GM12892 (cell line): ENCODE data around the gene PIK3C2G.
"Not testable (repeated sequence)": the region's sequence is repeated elsewhere in the genome, so short reads cannot be mapped to it uniquely, and the experiment has no call there.

Source experiments
- DNase-seq: peaks from one replicate; pipeline ENCODE4 v3.0.0; 2011; ENCODE audit not compliant: insufficient read length
- FAIRE-seq: peaks from 2 replicates; lab custom pipeline; 2011; peaks lifted over from hg19 to GRCh38; lab: Jason Lieb, UNC
- POLR2A ChIP-seq: IDR thresholded peaks from 2 replicates; pipeline ENCODE4 v1.6.1; 2011; ENCODE audit warnings: low read depth, low read length, control low read depth
- POLR2AphosphoS5 ChIP-seq: IDR thresholded peaks from 2 replicates; pipeline ENCODE4 v1.6.1; 2011; ENCODE audit warnings: low read depth, low read length, control low read depth
- TAF1 ChIP-seq: IDR thresholded peaks from 2 replicates; pipeline ENCODE4 v1.6.1; 2011; ENCODE audit warnings: low read depth, mild to moderate bottlenecking, control low read depth, low read length, borderline replicate concordance

Gene PIK3C2G

DNA sequence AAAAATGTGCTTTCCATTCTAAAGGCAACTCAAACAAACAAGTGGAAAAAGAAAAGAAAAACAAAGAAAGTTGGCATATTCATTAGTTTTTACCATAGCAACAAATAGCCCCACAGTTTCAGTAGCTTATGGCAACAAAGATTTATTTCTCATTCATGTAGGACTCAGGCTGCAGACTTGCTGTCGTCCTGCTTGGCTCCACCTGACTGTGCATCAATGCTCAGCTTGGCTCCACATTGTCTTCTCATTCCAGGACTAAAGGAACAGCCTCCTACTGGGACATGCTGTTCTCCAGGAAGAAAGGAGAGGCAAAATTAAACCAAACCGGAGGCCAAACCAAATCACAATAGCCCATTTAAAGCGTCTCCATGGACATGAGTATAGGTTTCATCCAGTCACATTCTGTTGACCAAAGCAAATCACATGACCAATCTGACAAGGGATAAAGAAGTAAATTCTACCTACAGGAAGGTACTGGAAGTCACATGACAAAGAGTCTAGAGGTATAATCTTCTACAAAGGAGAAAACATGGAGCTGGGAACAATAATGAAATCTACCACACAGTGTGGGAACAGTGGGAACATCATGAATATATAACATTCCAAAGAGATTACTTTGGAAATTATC, 222.5 kb downstream of the PIK3C2G start:
- TF ChIP-seq POLR2AphosphoS5 (no peak), POLR2A (no peak), TAF1 (no peak)
- no peak for DNase-seq
- FAIRE-seq, result no peak

- DNase-seq, result no peak
- no peak for FAIRE-seq
- no peak for TF ChIP-seq TAF1
- no peak for TF ChIP-seq POLR2A
- no peak for TF ChIP-seq POLR2AphosphoS5
Observed at GRCh38 chr12:18486036-18486435, 224.7 kb downstream of the PIK3C2G start.

- no peak for DNase-seq
- FAIRE-seq, result no peak
- no peak for TF ChIP-seq POLR2AphosphoS5
- TF ChIP-seq TAF1, result no peak
- TF ChIP-seq POLR2A, result no peak
Observed at GRCh38 chr12:18487509-18487908, 226.2 kb downstream of the PIK3C2G start.

GRCh38 chr12:18492372-18493025, 231.2 kb downstream of the PIK3C2G start:
- DNase-seq (no peak), FAIRE-seq (no peak)
- TF ChIP-seq TAF1 (no peak), POLR2A (no peak)

- no peak for DNase-seq
- TF ChIP-seq POLR2AphosphoS5 (no peak), POLR2A (no peak), TAF1 (no peak)
- FAIRE-seq, result no peak
Observed at GRCh38 chr12:18496156-18496555, 234.8 kb downstream of the PIK3C2G start.

DNA sequence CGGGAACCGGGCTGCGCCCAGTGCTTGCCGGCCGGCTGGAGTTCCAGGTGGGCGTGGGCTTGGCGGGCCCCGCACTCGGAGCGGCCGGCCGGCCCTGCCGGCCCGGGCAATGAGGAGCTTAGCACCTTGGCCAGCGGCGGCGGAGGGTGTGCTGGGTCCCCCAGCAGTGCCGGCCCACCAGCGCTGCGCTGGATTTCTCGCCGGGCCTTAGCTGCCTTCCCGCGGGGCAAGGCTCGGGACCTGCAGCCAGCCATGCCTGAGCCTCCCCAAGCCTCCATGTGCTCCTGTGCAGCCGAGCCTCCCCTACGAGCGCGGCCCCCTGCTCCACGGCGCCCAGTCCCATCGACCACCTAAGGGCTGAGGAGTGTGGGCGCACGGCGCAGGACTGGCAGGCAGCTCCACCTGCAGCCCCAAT, 238.8 kb downstream of the PIK3C2G start:
- DNase-seq, FAIRE-seq: not testable (repeated sequence)

DNA sequence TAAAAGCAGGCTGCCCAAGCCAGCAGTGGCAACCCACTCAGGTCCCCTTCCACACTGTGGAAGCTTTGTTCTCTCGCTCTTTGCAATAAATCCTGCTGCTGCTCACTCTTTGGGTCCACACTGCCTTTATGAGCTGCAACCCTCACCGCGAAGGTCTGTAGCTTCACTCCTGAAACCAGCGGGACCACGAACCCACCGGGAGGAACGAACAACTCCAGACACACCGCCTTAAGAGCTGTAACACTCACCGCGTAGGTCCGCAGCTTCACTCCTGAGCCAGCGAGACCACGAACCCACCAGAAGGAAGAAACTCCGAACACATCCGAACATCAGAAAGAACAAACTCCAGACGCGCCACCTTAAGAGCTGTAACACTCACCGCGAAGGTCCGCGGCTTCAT, 239.4 kb downstream of the PIK3C2G start:
- not testable (repeated sequence) for FAIRE-seq, DNase-seq

DNA sequence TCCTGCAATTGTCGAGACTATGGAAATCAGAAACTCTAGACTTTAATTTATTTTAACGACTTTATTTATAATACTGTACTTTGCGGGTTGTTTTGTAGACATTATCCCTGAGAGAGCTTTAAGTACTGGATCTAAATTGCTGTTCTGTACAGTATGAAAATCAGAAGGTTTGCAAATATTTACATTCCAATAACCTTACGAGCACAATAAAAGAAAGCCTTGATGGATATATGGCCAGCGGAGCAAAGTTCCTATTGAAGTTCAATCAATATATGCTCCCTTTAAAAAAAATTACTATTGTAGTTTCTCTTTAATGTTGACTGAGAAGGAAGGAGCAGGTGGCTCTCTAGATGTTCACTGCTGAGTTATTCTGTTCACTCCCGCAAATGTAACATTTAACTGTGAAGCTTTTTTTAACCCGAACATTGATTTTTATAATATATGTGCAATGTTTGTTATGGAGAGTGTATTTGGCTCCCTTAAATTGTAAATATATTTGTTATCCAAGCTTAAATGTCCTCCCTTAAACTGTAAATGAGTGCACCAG, 241.2 kb downstream of the PIK3C2G start:
- TF ChIP-seq POLR2A (no peak), POLR2AphosphoS5 (no peak), TAF1 (no peak)
- FAIRE-seq, result no peak
- DNase-seq, result no peak

GRCh38 chr12:18521461-18521860, 260.1 kb downstream of the PIK3C2G start:
- FAIRE-seq, result no peak
- DNase-seq, result no peak
- TF ChIP-seq POLR2AphosphoS5 (no peak), TAF1 (no peak)

DNA sequence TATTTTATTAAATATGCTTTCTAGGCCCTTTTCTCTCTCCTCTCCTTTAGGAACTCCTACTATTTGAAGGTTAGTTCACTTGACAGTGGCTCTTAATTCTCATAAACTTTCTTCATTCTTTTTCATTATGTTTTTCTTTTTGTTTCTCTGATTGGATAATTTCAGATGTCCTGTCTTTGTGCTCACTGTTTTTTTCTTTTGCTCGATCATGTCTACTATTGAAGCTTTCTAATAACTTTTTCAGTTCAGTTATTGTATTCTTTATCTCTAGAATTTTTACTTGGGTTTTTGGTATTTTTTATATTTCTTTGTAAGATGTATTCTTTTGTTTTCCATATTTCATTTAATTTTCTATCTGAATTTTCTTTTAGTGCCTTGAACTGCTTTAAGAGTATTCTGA, 261.5 kb downstream of the PIK3C2G start:
- TF ChIP-seq POLR2AphosphoS5 (no peak), TAF1 (no peak), POLR2A (no peak)
- FAIRE-seq (no peak), DNase-seq (no peak)

- DNase-seq, FAIRE-seq: not testable (repeated sequence)
Observed at GRCh38 chr12:18542497-18542896, 281.2 kb downstream of the PIK3C2G start.

DNA sequence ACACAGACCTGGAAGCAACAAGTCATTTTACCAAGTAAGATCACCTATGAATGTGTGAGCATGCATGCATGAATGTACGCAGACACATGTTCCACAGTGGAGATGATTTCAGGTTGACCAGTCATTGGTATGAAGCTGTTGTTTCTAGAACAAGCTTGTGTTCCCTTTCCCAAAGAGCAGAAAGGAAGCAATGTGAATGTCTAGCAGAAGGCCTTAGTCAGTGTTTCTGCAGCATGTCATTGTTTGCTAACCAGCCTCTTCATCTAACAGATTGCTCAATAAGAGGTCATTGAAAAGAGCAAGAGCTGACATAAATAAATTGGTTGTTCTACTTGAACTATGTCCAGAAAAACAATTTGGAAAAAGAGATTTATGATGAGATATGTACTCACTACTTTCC, 285.1 kb downstream of the PIK3C2G start:
- DNase-seq, result no peak
- FAIRE-seq, result no peak

GRCh38 chr12:18549598-18549997, 288.3 kb downstream of the PIK3C2G start:
- no peak for DNase-seq
- no peak for TF ChIP-seq POLR2A
- no peak for TF ChIP-seq POLR2AphosphoS5
- no peak for TF ChIP-seq TAF1
- no peak for FAIRE-seq

More for the DNA sequence above, 285.1 kb downstream of the PIK3C2G start:
- TF ChIP-seq POLR2AphosphoS5, result no peak
- TF ChIP-seq POLR2A, result no peak
- no peak for TF ChIP-seq TAF1
